NCI-H774 (cell line): Measurements from ENCODE around the gene KIF21B.

Source experiments
- DNase-seq: peaks from one replicate; lab custom pipeline; 2025; lab: John Stamatoyannopoulos, UW

KIF21B gene

GRCh38 chr1:201019321-201019977, 4.1 kb downstream of the KIF21B start:
- DNase-seq, result no peak

GRCh38 chr1:201017828-201018163, 5.7 kb downstream of the KIF21B start:
- DNase-seq, result no peak

GRCh38 chr1:201016943-201017827, 6.3 kb downstream of the KIF21B start:
- DNase-seq, result no peak

DNA sequence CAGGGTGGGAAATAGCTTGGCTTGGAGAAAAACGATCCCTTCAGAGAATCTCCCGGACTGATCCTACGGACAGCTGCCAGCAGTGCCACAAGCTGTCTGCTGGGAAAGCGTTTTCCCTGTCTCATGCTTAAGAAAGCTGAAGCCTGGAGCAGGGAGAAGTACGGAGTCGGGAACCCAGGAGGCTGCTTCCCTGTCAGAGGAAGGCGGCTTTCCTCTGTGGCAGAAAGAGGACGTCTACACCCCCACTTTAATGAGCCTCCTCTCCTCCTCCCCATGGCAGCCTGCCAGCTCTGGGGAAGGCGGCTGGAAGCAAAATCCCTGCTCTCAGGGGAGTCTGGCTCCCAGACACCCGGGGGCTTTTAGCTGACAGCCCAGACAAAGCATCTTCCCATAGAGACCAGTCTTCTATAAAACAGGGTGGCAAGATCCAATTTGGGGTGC, 7.3 kb downstream of the KIF21B start:
- no peak for DNase-seq

DNA sequence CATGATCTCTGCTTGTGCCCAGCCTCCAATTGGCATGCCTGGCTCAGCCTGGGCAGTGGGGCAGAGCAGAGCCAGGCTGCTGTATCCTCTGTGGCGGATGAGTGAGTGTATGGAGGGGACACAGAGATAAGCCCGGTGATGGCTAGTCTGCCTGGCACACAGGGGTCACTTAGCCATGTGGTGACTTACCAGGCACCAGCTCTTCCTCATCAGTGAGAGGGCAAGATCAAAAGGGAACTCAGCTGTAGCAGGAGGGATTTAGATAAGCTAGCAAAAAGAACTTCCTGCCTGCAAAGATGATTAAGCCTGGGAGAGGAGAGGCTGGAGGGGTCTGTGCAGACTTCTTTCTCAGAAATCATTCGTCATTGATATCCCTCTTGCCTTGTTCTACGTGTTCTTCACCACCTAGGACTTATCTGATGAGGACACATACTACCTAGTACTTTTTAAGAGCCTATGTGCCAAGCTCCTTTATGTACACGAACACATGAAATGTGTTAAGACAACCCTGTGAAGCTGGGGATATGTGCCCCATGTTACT, 7.9 kb downstream of the KIF21B start:
- DNase-seq, result no peak

GRCh38 chr1:201014816-201015200, 8.7 kb downstream of the KIF21B start:
- no peak for DNase-seq

- DNase-seq, result no peak
Observed at GRCh38 chr1:201013991-201014815, 9.3 kb downstream of the KIF21B start.

- no peak for DNase-seq
Observed at GRCh38 chr1:201013031-201013485, 10.5 kb downstream of the KIF21B start.

GRCh38 chr1:201011616-201012015, 11.9 kb downstream of the KIF21B start:
- no peak for DNase-seq

DNA sequence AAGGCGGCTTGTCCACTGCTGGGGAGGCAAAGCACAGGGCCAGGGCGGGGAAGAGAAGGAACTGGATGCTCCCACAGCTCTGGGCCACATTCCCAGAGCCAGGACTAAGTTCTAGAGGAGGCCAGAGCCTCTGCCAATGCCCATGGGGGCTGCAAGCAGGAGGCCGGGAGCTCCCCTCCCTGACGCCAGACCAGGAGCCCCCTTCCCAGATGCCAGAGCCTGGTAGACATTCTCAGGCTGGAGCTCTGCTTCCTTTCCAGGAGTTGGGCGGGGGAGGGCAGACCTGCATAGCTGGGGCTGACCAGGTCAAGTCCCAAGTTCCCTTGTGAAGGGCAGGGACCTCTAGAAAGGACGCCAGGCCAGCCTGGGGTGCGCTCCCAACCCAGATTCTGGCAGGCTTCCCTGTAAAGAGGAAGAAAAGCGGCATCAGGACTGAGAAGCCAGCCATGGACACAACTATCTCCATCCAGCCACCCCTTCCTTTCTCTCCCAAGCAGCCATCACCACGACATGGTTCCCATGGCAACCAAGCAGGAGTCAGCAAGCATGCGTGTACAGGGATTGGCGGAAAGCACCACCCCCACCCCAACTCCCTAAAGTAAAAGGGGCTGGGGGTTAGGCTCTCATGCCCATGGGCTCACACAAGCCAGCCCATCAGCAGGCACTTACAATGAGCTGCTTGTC, 13.4 kb downstream of the KIF21B start:
- no peak for DNase-seq

DNA sequence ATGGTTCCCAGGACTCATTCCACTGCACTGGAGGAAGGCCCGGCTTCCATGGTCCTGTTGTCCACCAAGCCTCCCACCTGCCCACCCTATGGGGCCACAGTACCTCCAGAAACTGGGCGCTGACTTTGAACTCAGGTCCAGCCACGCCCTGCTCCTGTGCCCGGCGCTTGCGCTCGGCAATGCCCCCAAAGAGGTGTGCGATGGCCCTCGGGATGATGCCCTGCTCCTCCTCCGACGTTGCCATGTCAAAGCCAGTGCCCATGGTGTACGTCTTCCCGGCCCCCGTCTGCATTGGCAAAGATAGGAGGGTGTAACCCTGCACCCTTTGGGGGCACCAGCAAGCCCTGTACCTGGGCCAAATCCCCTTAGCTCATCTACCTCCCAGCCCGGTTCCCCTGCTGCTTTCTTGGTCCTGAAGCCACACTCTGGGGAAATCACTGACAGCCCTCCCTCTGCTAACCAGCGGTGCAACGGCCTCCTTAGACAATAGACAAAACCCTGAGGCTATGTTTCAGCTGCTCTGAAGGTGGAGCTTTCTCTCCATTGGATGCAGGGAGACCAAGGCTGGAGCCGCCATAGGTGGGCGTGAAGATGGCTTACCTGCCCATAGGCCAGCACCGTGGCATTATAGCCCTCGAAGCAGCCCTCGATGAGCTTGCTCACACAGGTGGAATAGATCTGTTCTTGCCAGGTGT, 14.7 kb downstream of the KIF21B start:
- DNase-seq, result no peak

GRCh38 chr1:201007481-201007880, 16.0 kb downstream of the KIF21B start:
- DNase-seq, result no peak

DNA sequence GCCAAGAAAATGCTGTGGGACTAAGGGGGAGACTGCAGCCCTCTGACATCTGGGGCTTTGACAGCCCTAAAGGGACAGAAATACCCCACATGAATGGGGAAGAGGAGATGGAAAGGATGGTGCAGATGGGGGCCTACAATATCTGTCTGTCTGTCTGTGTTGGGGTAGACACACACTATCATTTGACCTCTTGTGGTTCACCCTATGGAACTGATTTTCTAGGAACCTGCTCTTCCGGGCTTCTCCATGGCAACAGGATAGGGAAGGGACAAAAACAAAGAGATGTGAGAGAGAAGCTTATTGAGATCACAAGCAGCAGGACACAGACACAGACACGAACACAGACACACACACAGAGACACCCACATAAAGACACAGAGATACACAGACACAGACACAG, 17.1 kb downstream of the KIF21B start:
- no peak for DNase-seq

DNA sequence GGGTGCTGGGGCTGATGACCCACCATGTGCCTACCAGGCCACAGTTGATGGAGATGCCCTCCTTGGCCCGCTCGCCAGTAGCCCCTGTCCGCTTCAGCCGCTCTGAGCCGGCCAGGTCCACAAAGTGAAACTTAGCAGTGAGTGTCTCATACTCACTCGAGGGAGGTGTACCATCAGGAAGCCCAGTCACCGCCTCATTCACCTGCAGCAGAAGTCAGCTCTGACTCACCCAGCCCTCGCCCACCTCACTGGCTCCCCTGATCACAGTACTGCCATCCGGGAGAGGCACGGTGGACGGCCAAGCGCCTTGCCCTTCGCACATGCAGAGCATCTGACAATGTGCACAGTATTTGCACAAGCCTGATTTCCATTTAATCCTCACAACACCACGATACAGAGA, 18.8 kb downstream of the KIF21B start:
- DNase-seq, result no peak

- no peak for DNase-seq
Observed at GRCh38 chr1:201004154-201004553, 19.4 kb downstream of the KIF21B start.

- no peak for DNase-seq
Observed at GRCh38 chr1:201002510-201002909, 21.0 kb downstream of the KIF21B start.

DNA sequence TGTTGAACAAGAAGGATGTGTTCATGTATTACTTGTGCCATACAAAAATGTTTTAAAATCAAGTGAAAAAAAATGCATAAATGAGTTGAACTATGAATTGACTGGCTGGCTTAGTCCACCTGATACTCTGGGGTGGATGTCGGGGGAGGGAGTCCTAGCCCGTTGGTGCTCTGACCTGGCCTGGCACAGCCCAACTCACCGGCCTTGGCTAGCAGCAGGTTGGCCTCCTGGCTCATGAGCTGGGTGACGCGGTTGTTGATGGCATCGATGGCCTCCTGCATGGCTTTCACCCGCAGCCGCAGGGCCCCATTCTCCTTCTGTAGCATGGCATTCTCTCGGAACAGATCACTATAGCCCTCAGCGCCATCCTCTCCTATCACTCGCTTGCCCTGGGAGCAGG, 21.6 kb downstream of the KIF21B start:
- DNase-seq, result peak; percentile 5

- no peak for DNase-seq
Observed at GRCh38 chr1:201000391-201000790, 23.1 kb downstream of the KIF21B start.

DNA sequence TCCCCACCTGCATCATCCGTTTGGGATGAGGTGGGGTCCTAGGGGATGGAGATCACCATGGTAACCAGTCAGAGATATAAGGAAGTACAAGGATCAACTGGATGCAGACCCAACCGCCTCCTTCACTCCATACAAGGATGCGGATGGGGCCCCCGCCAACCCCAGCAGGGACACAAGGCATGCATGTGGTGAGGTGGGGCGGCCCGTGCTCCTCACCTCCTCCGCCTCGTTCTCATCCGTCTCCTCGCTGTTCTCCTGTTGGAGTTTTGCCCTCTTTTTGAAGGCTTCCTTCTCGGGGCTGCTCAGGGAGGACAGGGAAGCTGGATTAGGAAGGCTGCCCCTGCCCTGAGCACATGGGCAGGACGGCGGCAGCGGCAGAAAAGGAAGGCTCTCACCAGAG, 23.8 kb downstream of the KIF21B start:
- DNase-seq, result no peak

GRCh38 chr1:200998323-200998722, 25.2 kb downstream of the KIF21B start:
- DNase-seq, result no peak
